ENCODE data around the gene TCF19. TPM values are rescaled to one million over a fixed set of nuclear protein-coding genes. Genes with fewer than 3 reads are reported as not detected.

Gene TCF19
- total and polyA plus RNA-seq, 10 of the 15 experiments (the other 5 are each of a cell fraction or from before 2014, with no cell fraction given): 7.7 to 103 (median 53.3) TPM

- ChIA-PET POLR2A (interaction anchor here (1.0 kb wide), 1 partner anchor 12 kb away, joined by 3 read pairs; no protein-coding TSS in a partner anchor), CTCF (interaction anchor here (1.0 kb wide), 1 partner anchor 10 kb away, joined by 3 read pairs; no protein-coding TSS in a partner anchor), SMC1A (ENCODE audit: uncharacterized antibody, unreplicated experiment) (interaction anchor here (0.6 kb wide), 1 partner anchor 9 kb away, joined by 3 read pairs; no protein-coding TSS in a partner anchor), RAD21 (ENCODE audit: unreplicated experiment) (no interaction called here)
- Histone ChIP-seq H4K20me1 (ENCODE audit: control insufficient read depth, insufficient read depth) (no peaks in the 10 kb centered on the region), H3K36me3 (ENCODE audit: control insufficient read depth in 2 of 2, insufficient read depth in 2 of 2, low read length in 1 of 2) (0 out of 4 replicates have a peak, but pooled peaks cover 0 to 2% of the 10 kb centered on the region in 2 experiments), H3K4me1 (ENCODE audit: control insufficient read depth, insufficient read depth, low read length) (peaks cover 13% of the 10 kb centered on the region), H3K4me3 (no peak overlapping the region), H3K9me3 (replicated peaks; ENCODE audit: control insufficient read depth, insufficient read depth, low read length) (no peaks in the 10 kb centered on the region), H3K27ac (ENCODE audit: control insufficient read depth, insufficient read depth) (no peak overlapping the region), H3K4me2 (ENCODE audit: control insufficient read depth, insufficient read depth) (no peak overlapping the region), H3K9ac (ENCODE audit: control insufficient read depth, insufficient read depth, low read length) (no peak overlapping the region), H3K27me3 (replicated peaks in 1 of 2; ENCODE audit: control insufficient read depth in 2 of 2, insufficient read depth in 2 of 2, low read length in 1 of 2) (no peaks in the 10 kb centered on the region), H3K79me2 (ENCODE audit: control insufficient read depth, insufficient read depth, low read length) (no peaks in the 10 kb centered on the region; the same call in 1 of the 2 replicates), H2AFZ (ENCODE audit: control insufficient read depth, low read depth, low read length) (no peak overlapping the region)
- intact Hi-C loops (cut with micrococcal nuclease; ENCODE audit: unreplicated experiment) (no loop called here), in situ Hi-C loops (cut with MboI) (no loop called here)
- TF ChIP-seq CBFB (IDR thresholded peaks at IDR 0.05; ENCODE audit: low read depth): no peak
- no peak for TF ChIP-seq POU2F2 (IDR thresholded peaks at IDR 0.05; ENCODE audit: borderline replicate concordance, low read depth, low read length)
- no peak for TF ChIP-seq TCF12 (IDR thresholded peaks at IDR 0.05; ENCODE audit: low read depth, low read length)
- no peak for TF ChIP-seq NFIC (IDR thresholded peaks at IDR 0.05; ENCODE audit: low read depth, low read length)
- TF ChIP-seq CHD4 (IDR thresholded peaks at IDR 0.05): no peak
- ATAC-seq: no peak
- no TSS peak for BruUV-seq (replicated peaks)
- no peak for DNase-seq (ENCODE audit: low read depth, low spot score)
- 80% methylated on average over 5 of the region's 5 CpGs for WGBS (ENCODE audit: insufficient coverage, insufficient replicate concordance, low lambda C conversion rate, missing lambda C conversion rate)
- no peak for FAIRE-seq
Measured at GRCh38 chr6:31174378-31174777, 16.0 kb downstream of the TCF19 start.

GRCh38 chr6:31175971-31176370, 17.6 kb downstream of the TCF19 start:
- Histone ChIP-seq H4K20me1 (ENCODE audit: control insufficient read depth, insufficient read depth) (no peaks in the 10 kb centered on the region), H3K36me3 (ENCODE audit: control insufficient read depth in 2 of 2, insufficient read depth in 2 of 2, low read length in 1 of 2) (0 out of 4 replicates have a peak, but pooled peaks cover 0 to 2% of the 10 kb centered on the region in 2 experiments), H3K27ac (ENCODE audit: control insufficient read depth, insufficient read depth) (no peak overlapping the region), H3K9me3 (replicated peaks; ENCODE audit: control insufficient read depth, insufficient read depth, low read length) (no peaks in the 10 kb centered on the region), H3K4me1 (ENCODE audit: control insufficient read depth, insufficient read depth, low read length) (peaks cover 14% of the 10 kb centered on the region), H3K27me3 (replicated peaks in 1 of 2; ENCODE audit: control insufficient read depth in 2 of 2, insufficient read depth in 2 of 2, low read length in 1 of 2) (no peaks in the 10 kb centered on the region), H3K4me2 (ENCODE audit: control insufficient read depth, insufficient read depth) (no peak overlapping the region), H3K9ac (ENCODE audit: control insufficient read depth, insufficient read depth, low read length) (no peak overlapping the region), H3K4me3 (no peak overlapping the region), H3K79me2 (ENCODE audit: control insufficient read depth, insufficient read depth, low read length) (no peaks in the 10 kb centered on the region; the same call in none of the 2 replicates), H2AFZ (ENCODE audit: control insufficient read depth, low read depth, low read length) (no peak overlapping the region)
- DNase-seq (ENCODE audit: low read depth, low spot score) (no peak), FAIRE-seq (no peak), ATAC-seq (no peak)
- in situ Hi-C loops (cut with MboI): no loop called here
- CTCF ChIA-PET: interaction anchor here (0.8 to 0.9 kb wide), 2 partner anchors 11 to 47 kb away, joined by 3 read pairs; no protein-coding TSS in a partner anchor
- intact Hi-C loops (cut with micrococcal nuclease; ENCODE audit: unreplicated experiment): no loop called here
- BruUV-seq (replicated peaks): no TSS peak
- SMC1A ChIA-PET (ENCODE audit: uncharacterized antibody, unreplicated experiment): interaction anchor here (2.1 kb wide), 1 partner anchor 11 kb away, joined by 7 read pairs; no protein-coding TSS in a partner anchor
- POLR2A ChIA-PET: no interaction called here
- 64% methylated on average over 3 of the region's 3 CpGs for WGBS (ENCODE audit: insufficient coverage, insufficient replicate concordance, low lambda C conversion rate, missing lambda C conversion rate)
- RAD21 ChIA-PET (ENCODE audit: unreplicated experiment): no interaction called here
- TF ChIP-seq DPF2 (IDR thresholded peaks at IDR 0.05) (no peak), TBL1XR1 (IDR thresholded peaks at IDR 0.05; ENCODE audit: low read depth, low read length) (no peak), NR2C2 (IDR thresholded peaks at IDR 0.05; ENCODE audit: borderline replicate concordance, control insufficient read depth, insufficient read length, low read depth) (no peak), BACH1 (IDR thresholded peaks at IDR 0.05; ENCODE audit: borderline replicate concordance) (no peak), NR2C1 (IDR thresholded peaks at IDR 0.05) (no peak), ATF3 (IDR thresholded peaks at IDR 0.05; ENCODE audit: borderline replicate concordance, extremely low read depth, low read depth, low read length) (no peak), RFX5 (IDR thresholded peaks at IDR 0.05; ENCODE audit: low read depth, low read length) (no peak), ELK1 (IDR thresholded peaks at IDR 0.05; ENCODE audit: low read depth, low read length) (no peak), MEF2B (IDR thresholded peaks at IDR 0.05; ENCODE audit: partially characterized antibody, poor library complexity, severe bottlenecking) (no peak), SMC3 (IDR thresholded peaks at IDR 0.05; ENCODE audit: borderline replicate concordance, low read length) (no peak)

Data from GM12878 (cell line).